GM21447 (cell line): ENCODE data around the gene CIAO3.

Source experiments
- ATAC-seq: cut with Tn5 transposase; IDR thresholded peaks from one replicate; pipeline ENCODE4 v1.9.1; 2021; ENCODE audit not compliant: unreplicated experiment

The CIAO3 gene

GRCh38 chr16:711548-712320 lies 29.1 kb downstream of the CIAO3 start:
- ATAC-seq, result no peak

GRCh38 chr16:711084-711483 lies 29.7 kb downstream of the CIAO3 start:
- ATAC-seq, result no peak

- ATAC-seq, result no peak
Measured at GRCh38 chr16:710500-711075, 30.2 kb downstream of the CIAO3 start.

- ATAC-seq, result no peak
Measured at GRCh38 chr16:709566-710499, 31.0 kb downstream of the CIAO3 start.

GRCh38 chr16:708959-709358 lies 31.8 kb downstream of the CIAO3 start:
- ATAC-seq, result no peak

- ATAC-seq, result no peak
Measured at GRCh38 chr16:708019-708418, 32.8 kb downstream of the CIAO3 start.

- no peak for ATAC-seq
Measured at GRCh38 chr16:707062-707538, 33.7 kb downstream of the CIAO3 start.

- no peak for ATAC-seq
Measured at GRCh38 chr16:706189-707061, 34.4 kb downstream of the CIAO3 start.

GRCh38 chr16:705431-706188 lies 35.2 kb downstream of the CIAO3 start, which contains the start of gene FBXL16:
Gene FBXL16 (minus strand): TSS chr16:705801. CDS start chr16:697405, 8,396 bp downstream.
- ATAC-seq, result no peak

GRCh38 chr16:704552-705380 lies 36.0 kb downstream of the CIAO3 start:
- ATAC-seq, result no peak

GRCh38 chr16:704047-704446 lies 36.8 kb downstream of the CIAO3 start:
- no peak for ATAC-seq

GRCh38 chr16:703406-703805 lies 37.4 kb downstream of the CIAO3 start:
- ATAC-seq, result no peak

GRCh38 chr16:702341-702740 lies 38.5 kb downstream of the CIAO3 start:
- ATAC-seq, result no peak

- ATAC-seq, result no peak
Measured at GRCh38 chr16:700684-701584, 39.9 kb downstream of the CIAO3 start.

- no peak for ATAC-seq
Measured at GRCh38 chr16:698911-699671, 41.7 kb downstream of the CIAO3 start.

- ATAC-seq, result no peak
Measured at GRCh38 chr16:695355-696089, 45.3 kb downstream of the CIAO3 start.
